ENCODE measurements around the gene ST7L. TPM values are rescaled to one million over a fixed set of nuclear protein-coding genes. Genes with fewer than 3 reads are reported as not detected.

The ST7L gene
- total and polyA plus RNA-seq, 2 donors (not counting 1 experiment from before 2014, with no cell fraction given), result 14.6 to 18.0 TPM

GRCh38 chr1:112614460-112615065 is 4.4 kb downstream of the ST7L start:
- Histone ChIP-seq H3K79me2 (ENCODE audit: control insufficient read depth, insufficient read depth, low read length) (peaks cover 27% of the 10 kb centered on the region), H3K36me3 (ENCODE audit: control insufficient read depth, insufficient read depth, low read length) (peaks cover 2% of the 10 kb centered on the region), H3K9me3 (ENCODE audit: control insufficient read depth, insufficient read depth, low read depth, low read length) (no peaks in the 10 kb centered on the region), H4K20me1 (ENCODE audit: control insufficient read depth, extremely low read depth, insufficient read depth, low read length) (no peaks in the 10 kb centered on the region), H3K9ac (ENCODE audit: insufficient read depth, low read length) (no peak overlapping the region), H3K27me3 (ENCODE audit: control insufficient read depth, insufficient read depth, low read length) (no peaks in the 10 kb centered on the region), H2AFZ (ENCODE audit: low read length) (no peak overlapping the region), H3K4me1 (ENCODE audit: control insufficient read depth, extremely low read depth, insufficient read depth, low read length) (peaks cover 3% of the 10 kb centered on the region), H3K4me2 (ENCODE audit: extremely low read depth, insufficient read depth, low read length) (no peak overlapping the region), H3K27ac (ENCODE audit: insufficient read depth, low read length) (no peak overlapping the region), H3K4me3 (replicated peaks in 1 of 4; ENCODE audit: control extremely low read depth in 1 of 4, insufficient read depth in 1 of 4, low read depth in 3 of 4, low read length in 4 of 4) (no peak overlapping the region)
- peak; percentile 66 to 71 for TF ChIP-seq CTCF (conservative IDR thresholded peaks at IDR 0.05 in 1 of 2, IDR thresholded peaks at IDR 0.05 in 1 of 2; ENCODE audit: low read depth in 1 of 2, low read length in 2 of 2)
- TF ChIP-seq EZH2 (IDR thresholded peaks at IDR 0.05; ENCODE audit: low read length, missing control alignments), result no peak
- peak; percentile 37 to 74 for DNase-seq (ENCODE audit: low read depth in 2 of 2)

GRCh38 chr1:112605633-112606327 is 13.2 kb downstream of the ST7L start:
- H3K27me3 ChIP-seq (ENCODE audit: control insufficient read depth, insufficient read depth, low read length), result no peaks in the 10 kb centered on the region
- no peak overlapping the region for H3K27ac ChIP-seq (ENCODE audit: insufficient read depth, low read length)
- H3K4me3 ChIP-seq (replicated peaks in 1 of 4; ENCODE audit: control extremely low read depth in 1 of 4, insufficient read depth in 1 of 4, low read depth in 3 of 4, low read length in 4 of 4), result no peak overlapping the region
- peaks cover 7% of the 10 kb centered on the region for H3K36me3 ChIP-seq (ENCODE audit: control insufficient read depth, insufficient read depth, low read length)
- no peak overlapping the region for H3K4me2 ChIP-seq (ENCODE audit: extremely low read depth, insufficient read depth, low read length)
- no peaks in the 10 kb centered on the region for H3K4me1 ChIP-seq (ENCODE audit: control insufficient read depth, extremely low read depth, insufficient read depth, low read length)
- TF ChIP-seq EZH2 (IDR thresholded peaks at IDR 0.05; ENCODE audit: low read length, missing control alignments) (no peak), CTCF (conservative IDR thresholded peaks at IDR 0.05 in 1 of 2, IDR thresholded peaks at IDR 0.05 in 1 of 2; ENCODE audit: low read depth in 1 of 2, low read length in 2 of 2) (no peak)
- peak in 1 of 2 donors; percentile 46 for DNase-seq (ENCODE audit: low read depth in 2 of 2)
- no peak overlapping the region for H3K9ac ChIP-seq (ENCODE audit: insufficient read depth, low read length)
- no peaks in the 10 kb centered on the region for H3K79me2 ChIP-seq (ENCODE audit: control insufficient read depth, insufficient read depth, low read length)
- H2AFZ ChIP-seq (ENCODE audit: low read length), result no peak overlapping the region
- H4K20me1 ChIP-seq (ENCODE audit: control insufficient read depth, extremely low read depth, insufficient read depth, low read length), result no peaks in the 10 kb centered on the region
- no peaks in the 10 kb centered on the region for H3K9me3 ChIP-seq (ENCODE audit: control insufficient read depth, insufficient read depth, low read depth, low read length)

- H3K36me3 ChIP-seq (ENCODE audit: control insufficient read depth, insufficient read depth, low read length), result peaks cover 6% of the 10 kb centered on the region
- DNase-seq (ENCODE audit: low read depth in 2 of 2), result no peak
- TF ChIP-seq EZH2 (IDR thresholded peaks at IDR 0.05; ENCODE audit: low read length, missing control alignments), result no peak
- no peak for TF ChIP-seq CTCF (conservative IDR thresholded peaks at IDR 0.05 in 1 of 2, IDR thresholded peaks at IDR 0.05 in 1 of 2; ENCODE audit: low read depth in 1 of 2, low read length in 2 of 2)
Observed at GRCh38 chr1:112603541-112603940, 15.4 kb downstream of the ST7L start.

More at GRCh38 chr1:112603541-112603940, 15.4 kb downstream of the ST7L start:
- H3K9me3 ChIP-seq (ENCODE audit: control insufficient read depth, insufficient read depth, low read depth, low read length), result no peaks in the 10 kb centered on the region
- no peaks in the 10 kb centered on the region for H3K79me2 ChIP-seq (ENCODE audit: control insufficient read depth, insufficient read depth, low read length)
- no peak overlapping the region for H3K4me3 ChIP-seq (replicated peaks in 1 of 4; ENCODE audit: control extremely low read depth in 1 of 4, insufficient read depth in 1 of 4, low read depth in 3 of 4, low read length in 4 of 4)
- no peaks in the 10 kb centered on the region for H3K27me3 ChIP-seq (ENCODE audit: control insufficient read depth, insufficient read depth, low read length)
- H4K20me1 ChIP-seq (ENCODE audit: control insufficient read depth, extremely low read depth, insufficient read depth, low read length), result no peaks in the 10 kb centered on the region
- H3K9ac ChIP-seq (ENCODE audit: insufficient read depth, low read length), result no peak overlapping the region
- no peak overlapping the region for H3K27ac ChIP-seq (ENCODE audit: insufficient read depth, low read length)
- H3K4me2 ChIP-seq (ENCODE audit: extremely low read depth, insufficient read depth, low read length), result no peak overlapping the region
- H2AFZ ChIP-seq (ENCODE audit: low read length), result no peak overlapping the region
- no peaks in the 10 kb centered on the region for H3K4me1 ChIP-seq (ENCODE audit: control insufficient read depth, extremely low read depth, insufficient read depth, low read length)

Data from fibroblast of lung (primary cell).